ENCODE measurements around the gene GNPTAB.

The GNPTAB gene

DNA sequence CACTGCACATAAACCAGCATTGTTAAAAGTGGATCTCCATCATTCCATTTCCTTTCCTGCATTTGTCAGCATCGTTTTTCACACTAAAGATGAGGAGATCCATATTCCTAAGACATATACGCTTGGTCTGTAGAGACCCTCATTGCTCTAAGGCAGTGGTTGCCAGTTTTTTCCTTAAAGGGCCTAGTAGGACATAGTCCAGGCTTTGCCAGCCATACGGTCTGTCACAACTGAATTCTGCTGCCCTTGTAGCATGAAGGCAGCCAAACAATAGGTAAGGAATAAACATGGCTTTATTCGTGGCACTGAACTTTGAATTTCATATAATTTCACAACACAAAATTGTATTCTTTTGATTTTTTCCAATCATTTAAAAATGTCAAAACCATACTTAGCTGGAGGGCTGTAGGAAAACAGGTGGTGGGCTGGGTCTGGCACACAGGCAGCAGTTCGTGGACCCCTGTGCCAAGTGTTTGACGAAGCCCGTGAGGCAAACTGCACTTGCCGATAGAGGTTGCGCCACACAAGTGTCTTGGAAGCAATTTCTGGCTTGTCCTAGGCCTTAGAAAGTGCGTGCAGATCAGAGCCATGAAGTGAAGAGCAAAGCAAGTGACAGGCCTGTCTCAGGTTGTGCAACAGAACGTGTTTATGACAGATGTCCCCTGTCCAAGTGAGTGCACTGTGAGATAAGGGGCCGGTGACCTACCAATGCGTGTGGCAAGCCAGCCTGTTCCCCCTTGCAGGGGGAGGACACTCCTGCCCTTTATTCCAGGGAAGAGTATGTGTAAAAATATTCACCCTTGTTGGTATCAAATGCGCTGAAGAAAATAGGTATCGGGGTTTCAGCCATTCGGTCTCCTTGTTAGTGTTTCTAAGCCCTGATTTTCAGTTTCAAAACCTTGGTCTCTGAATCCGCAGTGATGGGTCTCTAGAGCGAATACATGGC is 134.2 kb downstream of the GNPTAB start:
- DNase-seq (ENCODE audit: low read depth in 2 of 2): no peak

DNA sequence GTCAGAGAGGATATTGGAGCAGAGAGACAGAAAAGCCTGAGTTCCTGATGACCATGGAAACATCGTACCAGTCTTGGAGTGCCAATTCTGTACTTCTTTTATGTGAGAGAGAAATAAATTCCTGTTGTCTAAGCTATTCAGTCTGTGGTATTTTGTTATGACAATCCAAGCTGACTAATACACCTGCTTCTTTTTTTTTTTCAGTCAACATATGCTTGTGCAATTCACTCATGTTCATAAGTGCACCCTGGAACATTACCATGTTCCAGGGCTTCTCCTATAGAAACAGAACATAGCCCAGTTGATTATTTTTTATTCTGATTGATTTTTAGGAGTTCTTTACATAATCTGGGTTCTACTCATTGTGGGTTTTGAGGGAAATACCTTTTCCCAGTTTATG is 135.1 kb downstream of the GNPTAB start:
- no peak for DNase-seq (ENCODE audit: low read depth in 2 of 2)
